PC-3 (cell line): ENCODE results near the gene SPP2. TPM values are rescaled to one million over a fixed set of nuclear protein-coding genes. Genes with fewer than 3 reads are reported as not detected.

Experiments
- ATAC-seq: fragments of 200-7000 bp; cut with Tn5 transposase; 2 replicates; pipeline ENCODE4 v1.9.1; 2020; ENCODE audit warnings: mild to moderate bottlenecking, moderate library complexity
- BruUV-seq: library from RNA; stranded (reverse); fragments of 400-500 nt; replicated peaks from 2 replicates; lab custom pipeline; 2021; lab: Mats Ljungman, UMichigan
- CTCF ChIA-PET: fragments of 300-600 bp; sonication (Branson Sonifier 250); formaldehyde crosslinking; loops from one replicate; lab custom pipeline; 2022; ENCODE audit warnings: antibody characterized with exemption; lab: Charles Lee
- POLR2A ChIA-PET: fragments of 300-600 bp; sonication (Branson Sonifier 250); formaldehyde crosslinking; loops from one replicate; lab custom pipeline; 2022; ENCODE audit warnings: antibody characterized with exemption; ENCODE audit not compliant: unreplicated experiment; lab: Charles Lee
- DNase-seq: peaks from one replicate; pipeline ENCODE4 v3.0.0-alpha.2; 2015
- H2AFZ ChIP-seq: fragments of 300-600 bp; sonication (generic); 2 replicates; pipeline ENCODE4 v1.6.0; 2016; ENCODE audit warnings: antibody characterized with exemption, low read length
- H3F3A ChIP-seq: fragments of 300-600 bp; sonication (generic); one replicate; pipeline ENCODE4 v1.6.0; 2017; ENCODE audit warnings: antibody characterized with exemption, low read length, control low read depth, mild to moderate bottlenecking; ENCODE audit not compliant: unreplicated experiment
- H3K27ac ChIP-seq: fragments of 300-600 bp; sonication (generic); 2 replicates; pipeline ENCODE4 v1.5.1; 2016; ENCODE audit warnings: mild to moderate bottlenecking, low read length
- H3K27me3 ChIP-seq: fragments of 300-600 bp; sonication (generic); 2 replicates; pipeline ENCODE4 v1.6.1; 2016; ENCODE audit warnings: low read length, mixed read lengths
- H3K36me3 ChIP-seq: fragments of 300-600 bp; sonication (generic); 2 replicates; pipeline ENCODE4 v1.6.1; 2016; ENCODE audit warnings: low read depth, mixed run types, low read length, mixed read lengths
- H3K4me1 ChIP-seq: fragments of 300-600 bp; sonication (generic); 2 replicates; pipeline ENCODE4 v1.5.1; 2016; ENCODE audit warnings: low read length; ENCODE audit not compliant: insufficient read depth
- H3K4me2 ChIP-seq: fragments of 300-600 bp; sonication (generic); 2 replicates; pipeline ENCODE4 v1.6.0; 2016; ENCODE audit warnings: low read length
- H3K4me3 ChIP-seq: fragments of 300-600 bp; sonication (generic); 2 replicates; pipeline ENCODE4 v1.5.1; 2016; ENCODE audit warnings: mild to moderate bottlenecking, low read length, mixed read lengths
- H3K79me2 ChIP-seq: fragments of 300-600 bp; sonication (generic); 2 replicates; pipeline ENCODE4 v1.6.1; 2017; ENCODE audit warnings: low read length, mixed read lengths
- H3K9ac ChIP-seq: fragments of 300-600 bp; sonication (generic); 2 replicates; pipeline ENCODE4 v1.6.0; 2016; ENCODE audit warnings: mild to moderate bottlenecking, low read length
- H3K9me2 ChIP-seq: fragments of 300-600 bp; sonication (generic); replicated peaks from 2 replicates; pipeline ENCODE4 v1.6.1; 2016; ENCODE audit warnings: mixed run types, low read length, mixed read lengths
- H3K9me3 ChIP-seq: fragments of 300-600 bp; sonication (generic); 2 replicates; pipeline ENCODE4 v1.6.1; 2016; ENCODE audit warnings: low read length, mixed read lengths
- H4K20me1 ChIP-seq: fragments of 300-600 bp; sonication (generic); 2 replicates; pipeline ENCODE4 v1.6.1; 2016; ENCODE audit warnings: low read length, mixed read lengths
- EZH2 ChIP-seq: fragments of 300-600 bp; sonication (generic); IDR thresholded peaks from one replicate; pipeline ENCODE4 v1.6.1; 2017; ENCODE audit warnings: antibody characterized with exemption, mild to moderate bottlenecking, low read length; ENCODE audit not compliant: unreplicated experiment
- EZH2phosphoT487 ChIP-seq: fragments of 300-600 bp; sonication (generic); IDR thresholded peaks from 2 replicates; pipeline ENCODE4 v1.6.1; 2018; ENCODE audit warnings: mild to moderate bottlenecking, antibody characterized with exemption, low read length, borderline replicate concordance
- intact Hi-C: fragments of 100-400 bp; cut with micrococcal nuclease; formaldehyde crosslinking; loops from 2 replicates; pipeline ENCODE4 v1.9.0; 2023
- total RNA-seq: library from RNA; depleted of rRNA; stranded (reverse); fragments of >200 nt; gene quantifications from 2 replicates; pipeline ENCODE4 v1.2.3, GENCODE V29; 2014
- TF ChIP-seq, protein P1 (sequence below): fragments of 300-600 bp; sonication (generic); conservative IDR thresholded peaks from 2 replicates; pipeline ENCODE4 v1.5.1; 2017; ENCODE audit warnings: antibody characterized with exemption, low read depth, mild to moderate bottlenecking, low read length

The SPP2 gene
- total RNA-seq, 1 experiment from 2014 or later, result not detected

DNA sequence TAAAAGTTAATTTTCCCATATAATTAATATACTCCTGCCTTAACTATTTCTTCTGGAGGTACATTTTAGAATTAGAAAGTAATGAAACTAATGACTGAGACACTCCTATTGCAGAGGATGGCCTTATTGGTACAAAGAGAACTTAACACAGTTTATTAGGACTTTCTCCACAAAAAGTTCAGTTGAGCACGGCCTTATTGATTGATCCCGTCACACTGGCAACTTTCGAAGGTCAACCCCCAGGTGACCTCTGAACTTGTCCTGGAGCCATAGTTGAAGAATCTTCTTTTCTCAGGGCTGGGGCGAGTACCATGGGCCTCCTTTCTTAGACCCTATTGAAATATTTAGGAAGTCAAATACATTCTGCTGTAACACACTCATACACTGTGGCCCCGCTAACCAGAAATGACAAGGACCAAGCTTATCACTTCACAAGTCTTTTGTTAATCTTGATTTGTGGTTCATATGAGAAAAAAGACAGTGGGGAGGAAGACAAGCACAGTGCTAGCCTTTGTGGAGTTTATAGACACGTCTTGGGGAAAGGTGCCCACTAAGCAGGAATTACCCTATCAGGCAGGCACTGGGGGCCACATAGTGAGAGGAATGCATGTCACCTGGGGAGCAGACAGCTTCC is 11.2 kb downstream of the SPP2 start:
- no peak overlapping the region for H3K4me2 ChIP-seq
- no peaks in the 10 kb centered on the region for H3K9me2 ChIP-seq
- intact Hi-C loops, result no loop called here
- H3K9me3 ChIP-seq, result no peaks in the 10 kb centered on the region
- ChIA-PET CTCF (no interaction called here), POLR2A (no interaction called here)
- no peaks in the 10 kb centered on the region for H4K20me1 ChIP-seq
- TF ChIP-seq EZH2phosphoT487 (no peak), EZH2 (no peak)
- TF ChIP-seq, protein P1, sequence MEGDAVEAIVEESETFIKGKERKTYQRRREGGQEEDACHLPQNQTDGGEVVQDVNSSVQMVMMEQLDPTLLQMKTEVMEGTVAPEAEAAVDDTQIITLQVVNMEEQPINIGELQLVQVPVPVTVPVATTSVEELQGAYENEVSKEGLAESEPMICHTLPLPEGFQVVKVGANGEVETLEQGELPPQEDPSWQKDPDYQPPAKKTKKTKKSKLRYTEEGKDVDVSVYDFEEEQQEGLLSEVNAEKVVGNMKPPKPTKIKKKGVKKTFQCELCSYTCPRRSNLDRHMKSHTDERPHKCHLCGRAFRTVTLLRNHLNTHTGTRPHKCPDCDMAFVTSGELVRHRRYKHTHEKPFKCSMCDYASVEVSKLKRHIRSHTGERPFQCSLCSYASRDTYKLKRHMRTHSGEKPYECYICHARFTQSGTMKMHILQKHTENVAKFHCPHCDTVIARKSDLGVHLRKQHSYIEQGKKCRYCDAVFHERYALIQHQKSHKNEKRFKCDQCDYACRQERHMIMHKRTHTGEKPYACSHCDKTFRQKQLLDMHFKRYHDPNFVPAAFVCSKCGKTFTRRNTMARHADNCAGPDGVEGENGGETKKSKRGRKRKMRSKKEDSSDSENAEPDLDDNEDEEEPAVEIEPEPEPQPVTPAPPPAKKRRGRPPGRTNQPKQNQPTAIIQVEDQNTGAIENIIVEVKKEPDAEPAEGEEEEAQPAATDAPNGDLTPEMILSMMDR, result no peak
- H3K4me1 ChIP-seq, result 0 out of 2 replicates have a peak, but pooled peaks cover 2% of the 10 kb centered on the region
- no peaks in the 10 kb centered on the region for H3K27me3 ChIP-seq
- no peak overlapping the region for H3K9ac ChIP-seq
- no peaks in the 10 kb centered on the region for H3K79me2 ChIP-seq
- no TSS peak for BruUV-seq
- no peaks in the 10 kb centered on the region for H3F3A ChIP-seq
- no peak overlapping the region for H3K4me3 ChIP-seq
- H3K27ac ChIP-seq, result no peak overlapping the region
- H2AFZ ChIP-seq, result no peak overlapping the region
- no peak for ATAC-seq
- H3K36me3 ChIP-seq, result no peaks in the 10 kb centered on the region
- no peak for DNase-seq

DNA sequence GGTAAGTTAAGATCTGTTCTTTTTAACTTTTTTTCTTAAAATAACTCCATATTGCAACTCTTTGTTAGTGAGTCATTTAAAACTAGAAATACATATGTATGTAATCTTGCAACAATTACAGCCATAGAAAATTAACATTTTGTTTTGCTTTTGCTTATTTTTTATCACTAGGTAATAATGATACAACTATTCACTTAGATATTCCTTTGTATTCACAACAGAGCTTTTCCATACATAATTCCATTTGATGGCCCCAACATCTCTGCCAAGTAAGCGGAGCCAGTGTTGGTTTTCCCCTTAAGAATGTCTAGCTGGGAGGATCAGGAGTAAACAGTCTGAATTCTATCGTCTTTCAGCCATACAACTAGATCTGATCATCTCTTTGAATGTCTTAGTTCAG is 16.1 kb downstream of the SPP2 start:
- Histone ChIP-seq H2AFZ (no peak overlapping the region), H4K20me1 (no peaks in the 10 kb centered on the region), H3K9me2 (no peaks in the 10 kb centered on the region), H3K4me1 (no peaks in the 10 kb centered on the region), H3K4me2 (no peak overlapping the region), H3K9ac (no peak overlapping the region), H3K9me3 (no peaks in the 10 kb centered on the region), H3K27ac (no peak overlapping the region), H3K4me3 (no peak overlapping the region), H3K36me3 (no peaks in the 10 kb centered on the region), H3F3A (no peaks in the 10 kb centered on the region), H3K27me3 (no peaks in the 10 kb centered on the region), H3K79me2 (no peaks in the 10 kb centered on the region)
- no TSS peak for BruUV-seq
- POLR2A ChIA-PET, result no interaction called here
- CTCF ChIA-PET, result no interaction called here
- intact Hi-C loops, result no loop called here
- ATAC-seq, result no peak
- no peak for DNase-seq
- TF ChIP-seq, protein P1, result no peak
- no peak for TF ChIP-seq EZH2
- TF ChIP-seq EZH2phosphoT487, result no peak

DNA sequence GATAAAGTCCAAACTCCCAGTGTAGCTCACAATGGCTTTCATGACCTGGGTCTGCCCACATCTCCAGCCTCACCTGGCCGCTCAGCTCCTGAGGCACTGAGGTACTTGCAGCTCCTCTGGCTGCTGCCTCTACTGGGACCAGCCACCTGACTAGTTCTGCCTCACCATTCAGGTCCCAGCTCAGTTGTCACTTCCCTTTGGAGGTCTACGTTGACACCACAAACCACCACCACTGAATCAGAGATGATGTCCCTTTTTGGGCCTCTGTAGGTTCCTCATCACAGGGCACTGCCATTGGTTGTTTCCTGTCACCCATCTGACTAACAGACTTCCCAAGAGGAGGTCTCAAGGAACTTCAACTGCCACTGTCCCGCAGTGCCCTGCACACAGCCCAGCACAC is 21.2 kb downstream of the SPP2 start:
- H3K4me1 ChIP-seq, result no peaks in the 10 kb centered on the region
- H3K4me3 ChIP-seq, result no peak overlapping the region
- DNase-seq (no peak), ATAC-seq (no peak)
- CTCF ChIA-PET, result no interaction called here
- H3K79me2 ChIP-seq, result no peaks in the 10 kb centered on the region
- no peaks in the 10 kb centered on the region for H3K27me3 ChIP-seq
- no TSS peak for BruUV-seq
- H3K9me2 ChIP-seq, result no peaks in the 10 kb centered on the region
- no peaks in the 10 kb centered on the region for H3K9me3 ChIP-seq
- H3K9ac ChIP-seq, result no peak overlapping the region
- POLR2A ChIA-PET, result no interaction called here
- H3K27ac ChIP-seq, result no peak overlapping the region
- H3K4me2 ChIP-seq, result no peak overlapping the region
- H3F3A ChIP-seq, result no peaks in the 10 kb centered on the region
- H2AFZ ChIP-seq, result no peak overlapping the region
- no peak for TF ChIP-seq EZH2
- no peak for TF ChIP-seq EZH2phosphoT487
- TF ChIP-seq, protein P1, result no peak
- no peaks in the 10 kb centered on the region for H4K20me1 ChIP-seq
- intact Hi-C loops, result no loop called here
- no peaks in the 10 kb centered on the region for H3K36me3 ChIP-seq
